ENCODE results near the gene ENPEP.

DNA sequence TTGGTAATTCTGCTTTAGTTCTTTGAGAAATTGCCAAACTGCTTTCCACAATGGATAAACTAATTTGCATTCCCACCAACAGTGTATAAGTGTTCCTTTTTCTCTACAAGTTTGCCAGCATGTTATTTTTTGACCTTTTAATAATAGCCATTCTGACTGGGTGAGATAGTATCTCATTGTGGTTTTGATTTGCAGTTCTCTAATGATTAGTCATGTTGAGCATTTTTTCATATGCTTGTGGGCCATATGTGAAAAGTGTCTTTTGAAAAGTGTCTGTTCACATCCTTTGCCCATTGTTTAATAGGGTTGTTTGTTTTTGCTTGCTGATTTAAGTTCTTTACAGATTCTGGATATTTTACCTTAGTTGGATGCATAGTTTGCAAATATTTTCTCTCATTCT is 25.9 kb downstream of the ENPEP start:
- TF ChIP-seq, protein P1, sequence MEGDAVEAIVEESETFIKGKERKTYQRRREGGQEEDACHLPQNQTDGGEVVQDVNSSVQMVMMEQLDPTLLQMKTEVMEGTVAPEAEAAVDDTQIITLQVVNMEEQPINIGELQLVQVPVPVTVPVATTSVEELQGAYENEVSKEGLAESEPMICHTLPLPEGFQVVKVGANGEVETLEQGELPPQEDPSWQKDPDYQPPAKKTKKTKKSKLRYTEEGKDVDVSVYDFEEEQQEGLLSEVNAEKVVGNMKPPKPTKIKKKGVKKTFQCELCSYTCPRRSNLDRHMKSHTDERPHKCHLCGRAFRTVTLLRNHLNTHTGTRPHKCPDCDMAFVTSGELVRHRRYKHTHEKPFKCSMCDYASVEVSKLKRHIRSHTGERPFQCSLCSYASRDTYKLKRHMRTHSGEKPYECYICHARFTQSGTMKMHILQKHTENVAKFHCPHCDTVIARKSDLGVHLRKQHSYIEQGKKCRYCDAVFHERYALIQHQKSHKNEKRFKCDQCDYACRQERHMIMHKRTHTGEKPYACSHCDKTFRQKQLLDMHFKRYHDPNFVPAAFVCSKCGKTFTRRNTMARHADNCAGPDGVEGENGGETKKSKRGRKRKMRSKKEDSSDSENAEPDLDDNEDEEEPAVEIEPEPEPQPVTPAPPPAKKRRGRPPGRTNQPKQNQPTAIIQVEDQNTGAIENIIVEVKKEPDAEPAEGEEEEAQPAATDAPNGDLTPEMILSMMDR (IDR thresholded peaks at IDR 0.05) = no peak
- TF ChIP-seq POLR2A (IDR thresholded peaks at IDR 0.05) = no peak

All from upper lobe of left lung (tissue), 4 donors.